IPS-NIHi11 (cell line): ENCODE results near the gene POLA2.
"Not testable (repeated sequence)": the region's sequence is repeated elsewhere in the genome, so short reads cannot be mapped to it uniquely, and the experiment has no call there.

Experiments used
- DNase-seq: peaks from one replicate; pipeline ENCODE4 v3.0.0; 2012; ENCODE audit warnings: mixed read lengths, low spot score

Gene POLA2

DNA sequence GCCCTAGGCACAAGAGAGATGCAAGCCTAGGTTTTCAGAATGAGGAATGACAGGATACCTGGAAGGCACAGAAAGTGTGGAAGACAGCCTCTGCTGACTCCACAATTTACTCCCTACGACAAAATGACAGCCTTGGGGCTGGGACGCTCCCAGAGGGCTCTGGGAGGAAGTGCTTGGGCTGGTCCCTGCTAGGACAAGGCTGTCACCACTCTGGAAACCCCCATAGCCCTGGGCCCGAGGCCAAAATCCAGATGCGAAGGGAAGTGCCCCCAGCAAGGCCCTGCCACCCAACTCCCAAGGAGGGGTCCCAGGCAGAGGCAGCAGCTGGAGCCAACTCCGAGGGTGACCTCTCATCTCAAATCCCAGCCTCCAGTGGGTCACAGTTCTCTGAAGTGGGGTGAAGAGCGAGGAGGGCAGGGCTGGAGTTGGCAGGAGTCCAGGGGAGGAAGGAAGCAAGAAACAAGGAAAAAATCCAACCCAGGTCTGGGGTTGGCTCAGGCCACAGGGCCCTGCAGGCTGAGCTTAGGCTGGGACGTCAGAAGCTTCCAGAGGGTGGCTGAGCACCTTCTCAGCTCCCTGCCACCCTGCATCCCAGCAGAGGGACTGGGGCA lies 46.6 kb downstream of the POLA2 start:
- DNase-seq: no peak

GRCh38 chr11:65309006-65309405 lies 47.2 kb downstream of the POLA2 start:
- no peak for DNase-seq

GRCh38 chr11:65310215-65310614 lies 48.5 kb downstream of the POLA2 start:
- no peak for DNase-seq

DNA sequence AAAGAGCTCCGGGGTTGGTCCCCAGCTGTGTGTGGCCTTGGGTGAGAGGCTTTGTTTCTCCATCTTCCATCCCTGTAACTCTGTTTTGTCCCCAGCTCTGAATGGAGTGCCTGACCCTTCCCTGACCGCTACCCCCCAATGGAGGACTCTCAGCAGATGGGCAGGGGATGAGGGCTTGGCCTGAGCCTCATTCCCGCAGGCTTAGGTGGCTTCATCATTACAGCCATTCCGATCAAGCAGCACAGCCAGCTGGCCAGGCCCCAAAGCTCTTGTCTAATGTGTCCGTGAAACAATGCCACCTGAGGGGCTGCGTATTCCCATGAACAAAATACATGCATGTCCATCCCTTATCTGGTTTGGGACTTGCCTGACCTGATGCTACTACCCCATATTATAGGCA lies 49.0 kb downstream of the POLA2 start:
- DNase-seq: no peak

GRCh38 chr11:65311170-65311678 lies 49.5 kb downstream of the POLA2 start:
- DNase-seq: no peak

DNA sequence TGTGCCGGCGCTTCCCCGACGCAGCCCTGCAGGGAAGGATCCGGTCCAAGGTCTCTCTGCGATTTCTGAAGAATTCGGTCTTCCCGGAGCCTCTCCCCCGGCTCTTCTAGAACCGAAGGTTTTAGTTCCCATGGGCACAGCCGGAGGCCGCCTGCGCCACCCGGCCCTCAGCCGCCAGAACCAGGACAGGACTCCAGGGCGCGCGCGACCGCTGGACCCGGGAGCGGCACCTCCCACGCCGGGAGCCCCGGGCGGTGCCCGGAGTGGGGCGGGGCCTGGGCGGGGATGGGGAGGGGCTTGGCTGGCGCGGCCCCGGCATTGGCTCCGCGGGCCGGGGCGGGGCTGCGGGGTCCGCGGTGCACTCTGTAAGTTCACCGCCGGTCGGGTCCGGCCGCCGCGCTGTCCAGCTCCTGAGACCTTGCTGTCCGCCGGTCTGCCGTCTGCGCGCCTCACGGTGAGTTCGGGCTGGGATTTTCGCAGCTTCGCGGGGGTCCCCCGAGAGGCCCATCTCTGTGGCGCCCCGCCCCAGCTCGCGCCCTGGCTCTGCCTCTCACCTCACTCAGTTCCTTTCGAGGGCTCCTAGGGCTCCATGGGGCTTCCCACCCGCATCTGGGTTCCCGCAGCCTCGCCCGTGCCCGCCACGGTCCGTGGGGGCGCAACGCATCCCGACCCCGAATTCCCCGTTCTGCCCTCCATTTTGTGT lies 52.9 kb downstream of the POLA2 start, which contains the start of gene CDC42EP2:
Gene CDC42EP2 (plus strand): TSS at position 366 of the 703 bp plus-strand sequence. CDS start 6,033 bp downstream, outside the sequence.
- DNase-seq: peak; percentile 95

- peak; percentile 89 for DNase-seq
Measured at GRCh38 chr11:65315204-65315865, 53.6 kb downstream of the POLA2 start.

GRCh38 chr11:65315866-65316226 lies 54.1 kb downstream of the POLA2 start:
- DNase-seq: no peak

GRCh38 chr11:65316227-65317024 lies 54.7 kb downstream of the POLA2 start:
- DNase-seq: no peak

GRCh38 chr11:65317025-65317786 lies 55.4 kb downstream of the POLA2 start:
- DNase-seq: peak; percentile 52

DNA sequence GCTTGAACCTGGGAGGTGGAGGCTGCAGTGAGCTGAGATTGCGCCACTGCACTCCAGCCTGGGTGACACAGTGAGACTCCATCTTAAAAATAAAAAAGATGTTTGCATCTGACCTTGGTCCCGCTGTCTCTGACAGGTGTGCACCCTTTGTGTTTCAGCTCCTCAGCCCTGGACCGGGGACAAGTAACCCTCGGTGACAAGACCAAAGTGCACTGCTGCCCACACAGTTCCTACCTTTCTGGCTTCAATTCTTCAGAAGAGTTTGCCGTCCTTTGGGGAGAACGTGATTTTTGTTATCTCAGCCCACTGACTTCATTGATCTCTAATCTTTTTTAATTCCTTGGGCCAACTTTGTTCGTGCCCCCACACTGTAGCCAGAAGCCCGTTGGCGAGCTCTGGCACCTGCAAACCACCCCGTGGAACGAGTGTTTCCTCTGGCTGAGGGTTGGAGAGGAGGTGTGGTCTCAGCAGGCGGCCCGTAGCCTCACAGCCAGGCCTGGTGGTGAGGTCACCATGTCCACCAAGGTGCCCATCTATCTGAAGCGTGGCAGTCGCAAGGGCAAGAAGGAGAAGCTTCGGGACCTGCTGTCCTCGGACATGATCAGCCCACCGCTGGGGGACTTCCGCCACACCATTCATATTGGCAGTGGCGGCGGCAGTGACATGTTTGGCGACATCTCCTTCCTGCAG lies 58.8 kb downstream of the POLA2 start:
- DNase-seq: no peak

GRCh38 chr11:65321076-65321475 lies 59.3 kb downstream of the POLA2 start:
- no peak for DNase-seq

GRCh38 chr11:65321828-65322485 lies 60.2 kb downstream of the POLA2 start:
- DNase-seq: no peak

GRCh38 chr11:65323813-65324212 lies 62.1 kb downstream of the POLA2 start:
- DNase-seq: no peak

- no peak for DNase-seq
Measured at GRCh38 chr11:65325435-65325834, 63.7 kb downstream of the POLA2 start.

GRCh38 chr11:65327021-65327420 lies 65.3 kb downstream of the POLA2 start:
- DNase-seq: no peak

DNA sequence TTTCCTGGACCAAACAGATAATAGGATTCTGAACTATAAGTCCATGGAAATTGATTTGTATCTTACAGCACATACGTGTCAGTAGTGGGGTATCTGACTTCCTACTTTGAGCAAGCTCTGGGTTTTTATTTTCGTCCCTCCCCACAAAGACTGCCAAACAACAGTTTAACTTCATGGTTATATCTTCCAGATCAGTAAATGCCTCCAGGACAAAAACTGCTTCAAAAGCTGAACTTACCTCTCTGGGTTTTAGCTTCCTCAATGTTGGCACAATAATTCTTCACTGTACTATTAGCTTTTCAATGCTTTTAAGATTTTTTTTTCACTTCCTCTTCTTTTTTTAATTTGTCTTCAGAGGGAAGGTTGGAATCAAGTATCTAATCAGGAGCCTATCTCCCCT lies 67.7 kb downstream of the POLA2 start:
- no peak for DNase-seq

- DNase-seq: peak; percentile 71
Measured at GRCh38 chr11:65329944-65330403, 68.2 kb downstream of the POLA2 start.

DNA sequence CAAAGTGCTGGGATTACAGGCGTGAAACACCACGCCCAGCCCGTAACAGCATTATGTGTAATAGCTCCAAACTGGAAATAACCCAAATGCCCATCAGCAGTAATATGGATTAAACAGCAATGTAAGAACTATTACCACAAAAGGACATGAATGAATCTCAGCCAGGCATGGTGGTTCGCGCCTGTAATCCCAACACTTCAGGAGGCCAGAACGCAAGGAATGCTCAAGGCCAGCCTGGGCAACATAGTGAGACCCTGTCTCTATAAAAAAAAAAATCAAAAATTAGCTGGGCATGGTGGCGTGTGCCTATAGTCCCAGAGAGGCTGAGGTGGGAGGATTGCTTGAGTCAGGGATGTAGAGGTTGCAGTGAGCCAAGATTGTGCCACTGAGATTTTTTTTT lies 68.8 kb downstream of the POLA2 start:
- no peak for DNase-seq

DNA sequence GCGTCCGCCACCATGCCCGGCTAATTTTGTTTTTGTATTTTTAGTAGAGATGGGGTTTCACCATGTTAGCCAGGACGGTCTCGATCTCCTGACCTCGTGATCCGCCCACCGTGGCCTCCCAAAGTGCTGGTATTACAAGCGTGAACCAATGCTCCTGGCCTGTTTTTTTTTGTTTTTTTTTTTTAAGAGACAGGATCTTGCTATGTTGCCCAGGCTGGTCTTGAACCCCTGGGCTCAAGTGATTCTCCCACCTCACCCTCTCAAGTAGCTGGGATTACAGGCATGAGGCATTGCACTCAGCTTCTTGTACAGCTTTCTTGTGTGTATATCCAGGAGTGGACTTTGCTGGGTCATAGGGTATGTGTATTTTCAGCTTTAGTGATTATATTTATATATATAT lies 70.8 kb downstream of the POLA2 start:
- DNase-seq: not testable (repeated sequence)
